ENCODE measurements around the gene RASA1. TPM values are rescaled to one million over a fixed set of nuclear protein-coding genes. Genes with fewer than 3 reads are reported as not detected.
A peak's percentile ranks its signal among the peaks of the same experiment; 100 is the strongest.

The RASA1 gene
- polyA plus RNA-seq (ENCODE audit: low read depth in 6 of 6) = 10 to 100 TPM in 1 of 6 donors, 1 to 10 TPM in 5; 7.6 to 14.3 (median 7.8) TPM

- Mint-ChIP-seq H3K27ac (peak within 1 kb of the TSS; percentile 80 to 98 (median 95)), H3K27me3 (no peaks in the 10 kb centered on the region), H3K9me3 (no peaks in the 10 kb centered on the region), H3K4me3 (peak within 1 kb of the TSS; percentile 95 to 100 (median 98)), H3K36me3 (no peaks in the 10 kb centered on the region), H3K4me1 (peaks cover 17 to 42% (median 39%) of the 10 kb centered on the region in 3 donors)
- peak; percentile 69 to 70 for ATAC-seq (ENCODE audit: low read depth in 2 of 2)
- no peak for DNase-seq
These were observed at the start of gene RASA1 for GRCh38 chr5:87267574-87268125. RASA1 (plus strand) TSS chr5:87267883; CDS start chr5:87268452, 569 bp downstream.

GRCh38 chr5:87229780-87230179, 37.9 kb upstream of the RASA1 start:
- peaks cover 0 to 8% (median 5%) of the 10 kb centered on the region in 3 donors for H3K4me1 Mint-ChIP-seq
- no peaks in the 10 kb centered on the region for H3K9me3 Mint-ChIP-seq
- no peaks in the 10 kb centered on the region for H3K27me3 Mint-ChIP-seq
- DNase-seq (no peak), ATAC-seq (ENCODE audit: low read depth in 2 of 2) (no peak)
- peak overlapping the region in 1 of 6 donors; percentile 49 for H3K27ac Mint-ChIP-seq
- no peak overlapping the region for H3K4me3 Mint-ChIP-seq
- H3K36me3 Mint-ChIP-seq = no peaks in the 10 kb centered on the region

- no peaks in the 10 kb centered on the region for H3K27me3 Mint-ChIP-seq
- H3K36me3 Mint-ChIP-seq = no peaks in the 10 kb centered on the region
- H3K4me3 Mint-ChIP-seq = no peak overlapping the region
- peak overlapping the region in 1 of 6 donors; percentile 32 for H3K27ac Mint-ChIP-seq
- peaks cover 0 to 8% (median 5%) of the 10 kb centered on the region in 3 donors for H3K4me1 Mint-ChIP-seq
- DNase-seq = no peak
- H3K9me3 Mint-ChIP-seq = no peaks in the 10 kb centered on the region
- no peak for ATAC-seq (ENCODE audit: low read depth in 2 of 2)
These were observed 36.5 kb upstream of the RASA1 start for GRCh38 chr5:87231037-87231808.

GRCh38 chr5:87233143-87233542, 34.5 kb upstream of the RASA1 start:
- Mint-ChIP-seq H3K27me3 (no peaks in the 10 kb centered on the region), H3K9me3 (no peaks in the 10 kb centered on the region), H3K36me3 (no peaks in the 10 kb centered on the region), H3K4me3 (no peak overlapping the region), H3K27ac (no peak overlapping the region), H3K4me1 (peaks cover 0 to 8% (median 5%) of the 10 kb centered on the region in 3 donors)
- DNase-seq (no peak), ATAC-seq (ENCODE audit: low read depth in 2 of 2) (no peak)

- H3K4me3 Mint-ChIP-seq = no peak overlapping the region
- H3K9me3 Mint-ChIP-seq = no peaks in the 10 kb centered on the region
- H3K27ac Mint-ChIP-seq = peak overlapping the region in 1 of 6 donors; percentile 38
- DNase-seq (no peak), ATAC-seq (ENCODE audit: low read depth in 2 of 2) (no peak)
- H3K27me3 Mint-ChIP-seq = no peaks in the 10 kb centered on the region
- peaks cover 0 to 18% (median 6%) of the 10 kb centered on the region in 3 donors for H3K4me1 Mint-ChIP-seq
- H3K36me3 Mint-ChIP-seq = no peaks in the 10 kb centered on the region
These were observed 26.1 kb upstream of the RASA1 start for GRCh38 chr5:87241555-87241954.

- no peaks in the 10 kb centered on the region for H3K36me3 Mint-ChIP-seq
- H3K4me3 Mint-ChIP-seq = no peak overlapping the region
- ATAC-seq (ENCODE audit: low read depth in 2 of 2) = no peak
- H3K27ac Mint-ChIP-seq = peak overlapping the region in 1 of 6 donors; percentile 41
- DNase-seq = no peak
- H3K4me1 Mint-ChIP-seq = peaks cover 0 to 18% (median 6%) of the 10 kb centered on the region in 3 donors
- no peaks in the 10 kb centered on the region for H3K27me3 Mint-ChIP-seq
- H3K9me3 Mint-ChIP-seq = no peaks in the 10 kb centered on the region
These were observed 25.4 kb upstream of the RASA1 start for GRCh38 chr5:87242242-87242641.

- Mint-ChIP-seq H3K27me3 (no peaks in the 10 kb centered on the region), H3K4me1 (peaks cover 0 to 18% (median 6%) of the 10 kb centered on the region in 3 donors), H3K9me3 (no peaks in the 10 kb centered on the region), H3K4me3 (no peak overlapping the region), H3K36me3 (no peaks in the 10 kb centered on the region), H3K27ac (no peak overlapping the region)
- DNase-seq = no peak
- no peak for ATAC-seq (ENCODE audit: low read depth in 2 of 2)
These were observed 24.4 kb upstream of the RASA1 start for GRCh38 chr5:87243161-87243844.

GRCh38 chr5:87245451-87245850, 22.2 kb upstream of the RASA1 start:
- Mint-ChIP-seq H3K4me1 (peaks cover 0 to 18% (median 6%) of the 10 kb centered on the region in 3 donors), H3K27ac (no peak overlapping the region), H3K9me3 (no peaks in the 10 kb centered on the region), H3K27me3 (no peaks in the 10 kb centered on the region), H3K36me3 (no peaks in the 10 kb centered on the region), H3K4me3 (no peak overlapping the region)
- DNase-seq = no peak
- ATAC-seq (ENCODE audit: low read depth in 2 of 2) = no peak

- Mint-ChIP-seq H3K36me3 (no peaks in the 10 kb centered on the region), H3K4me1 (peaks cover 1 to 18% (median 6%) of the 10 kb centered on the region in 3 donors), H3K27me3 (no peaks in the 10 kb centered on the region), H3K27ac (no peak overlapping the region), H3K9me3 (no peaks in the 10 kb centered on the region), H3K4me3 (no peak overlapping the region)
- ATAC-seq (ENCODE audit: low read depth in 2 of 2) (no peak), DNase-seq (no peak)
These were observed 21.6 kb upstream of the RASA1 start for GRCh38 chr5:87246061-87246460.

GRCh38 chr5:87252283-87252605, 15.4 kb upstream of the RASA1 start:
- Mint-ChIP-seq H3K9me3 (no peaks in the 10 kb centered on the region), H3K27ac (no peak overlapping the region), H3K27me3 (no peaks in the 10 kb centered on the region), H3K4me1 (peaks cover 0 to 6% (median 0%) of the 10 kb centered on the region in 3 donors), H3K4me3 (no peak overlapping the region), H3K36me3 (no peaks in the 10 kb centered on the region)
- DNase-seq = no peak
- no peak for ATAC-seq (ENCODE audit: low read depth in 2 of 2)

GRCh38 chr5:87254035-87254434, 13.6 kb upstream of the RASA1 start:
- no peaks in the 10 kb centered on the region for H3K36me3 Mint-ChIP-seq
- no peak overlapping the region for H3K4me3 Mint-ChIP-seq
- DNase-seq (no peak), ATAC-seq (ENCODE audit: low read depth in 2 of 2) (no peak)
- H3K27ac Mint-ChIP-seq = peak overlapping the region in 1 of 6 donors; percentile 50
- H3K27me3 Mint-ChIP-seq = no peaks in the 10 kb centered on the region
- H3K4me1 Mint-ChIP-seq = peaks cover 0 to 11% (median 6%) of the 10 kb centered on the region in 3 donors
- H3K9me3 Mint-ChIP-seq = no peaks in the 10 kb centered on the region

- H3K36me3 Mint-ChIP-seq = no peaks in the 10 kb centered on the region
- no peak overlapping the region for H3K4me3 Mint-ChIP-seq
- peaks cover 0 to 12% (median 8%) of the 10 kb centered on the region in 3 donors for H3K4me1 Mint-ChIP-seq
- no peaks in the 10 kb centered on the region for H3K27me3 Mint-ChIP-seq
- H3K27ac Mint-ChIP-seq = no peak overlapping the region
- DNase-seq = no peak
- no peaks in the 10 kb centered on the region for H3K9me3 Mint-ChIP-seq
- ATAC-seq (ENCODE audit: low read depth in 2 of 2) = no peak
These were observed 9.2 kb upstream of the RASA1 start for GRCh38 chr5:87258507-87258906.

- no peaks in the 10 kb centered on the region for H3K9me3 Mint-ChIP-seq
- no peaks in the 10 kb centered on the region for H3K36me3 Mint-ChIP-seq
- peaks cover 0 to 15% (median 8%) of the 10 kb centered on the region in 3 donors for H3K4me1 Mint-ChIP-seq
- H3K27ac Mint-ChIP-seq = peak overlapping the region in 1 of 6 donors; percentile 39
- no peak for ATAC-seq (ENCODE audit: low read depth in 2 of 2)
- no peak for DNase-seq
- no peak overlapping the region for H3K4me3 Mint-ChIP-seq
- H3K27me3 Mint-ChIP-seq = no peaks in the 10 kb centered on the region
These were observed 7.0 kb upstream of the RASA1 start for GRCh38 chr5:87260604-87261192.
